OCI-LY1 (cell line): ENCODE data around the gene GGT5.
A peak's percentile ranks its signal among the peaks of the same experiment; 100 is the strongest.
"Not testable (repeated sequence)": the region's sequence is repeated elsewhere in the genome, so short reads cannot be mapped to it uniquely, and the experiment has no call there.

Experiments used
- H2AFZ ChIP-seq: fragments of 200-600 bp; sonication (generic), shearing (Covaris generic); 2 replicates; pipeline ENCODE4 v1.6.0; 2014; ENCODE audit warnings: antibody characterized with exemption, mild to moderate bottlenecking, low read length
- H3F3A ChIP-seq: fragments of 200-600 bp; sonication (generic), shearing (Covaris generic); 2 replicates; pipeline ENCODE4 v1.6.0; 2014; ENCODE audit warnings: mild to moderate bottlenecking, antibody characterized with exemption, low read length, moderate library complexity; ENCODE audit not compliant: insufficient read depth
- H3K27ac ChIP-seq: fragments of 200-600 bp; sonication (generic); 2 replicates; pipeline ENCODE4 v1.5.1; 2014; ENCODE audit warnings: low read length, mixed run types, mild to moderate bottlenecking, low read depth; ENCODE audit not compliant: poor library complexity, severe bottlenecking
- H3K27me3 ChIP-seq: fragments of 200-600 bp; sonication (generic); 2 replicates; pipeline ENCODE4 v1.6.0; 2014; ENCODE audit warnings: antibody characterized with exemption, mild to moderate bottlenecking, low read length, moderate library complexity; ENCODE audit not compliant: insufficient read depth
- H3K36me3 ChIP-seq: fragments of 200-600 bp; sonication (generic); 2 replicates; pipeline ENCODE4 v1.6.1; 2014; ENCODE audit warnings: mild to moderate bottlenecking, antibody characterized with exemption, low read length, moderate library complexity, mixed read lengths; ENCODE audit not compliant: insufficient read depth
- H3K4me1 ChIP-seq: fragments of 200-600 bp; sonication (generic); 2 replicates; pipeline ENCODE4 v1.5.1; 2014; ENCODE audit warnings: mild to moderate bottlenecking, low read length, moderate library complexity; ENCODE audit not compliant: insufficient read depth, severe bottlenecking
- H3K4me2 ChIP-seq: fragments of 200-600 bp; sonication (generic), shearing (Covaris generic); 2 replicates; pipeline ENCODE4 v1.6.1; 2014; ENCODE audit warnings: low read length
- H3K4me3 ChIP-seq: fragments of 200-600 bp; sonication (generic); 2 replicates; pipeline ENCODE4 v1.5.1; 2014; ENCODE audit warnings: low read length, low read depth, mild to moderate bottlenecking, mixed read lengths; ENCODE audit not compliant: poor library complexity, severe bottlenecking
- H3K79me2 ChIP-seq: fragments of 200-600 bp; shearing (Covaris generic); 2 replicates; pipeline ENCODE4 v1.6.1; 2016; ENCODE audit warnings: mixed run types, low read length, mixed read lengths; ENCODE audit not compliant: insufficient read depth
- H3K9ac ChIP-seq: fragments of 200-600 bp; sonication (generic), shearing (Covaris generic); 2 replicates; pipeline ENCODE4 v1.6.1; 2014; ENCODE audit warnings: mild to moderate bottlenecking, low read length, mixed read lengths
- H3K9me2 ChIP-seq: fragments of 200-600 bp; sonication (generic), shearing (Covaris generic); 2 replicates; pipeline ENCODE4 v1.6.1; 2014; ENCODE audit warnings: low read depth, mild to moderate bottlenecking, low read length, mixed read lengths
- H3K9me3 ChIP-seq: fragments of 200-600 bp; shearing (Covaris generic); 2 replicates; pipeline ENCODE4 v1.6.1; 2014; ENCODE audit warnings: low read length, mixed read lengths
- H4K20me1 ChIP-seq: fragments of 200-600 bp; sonication (generic), shearing (Covaris generic); 2 replicates; pipeline ENCODE4 v1.6.0; 2016; ENCODE audit warnings: mild to moderate bottlenecking, low read length; ENCODE audit not compliant: insufficient read depth
- EZH2 ChIP-seq: fragments of 200-600 bp; sonication (generic), shearing (Covaris generic); IDR thresholded peaks from 2 replicates; pipeline ENCODE4 v1.8.0; 2017; ENCODE audit warnings: borderline replicate concordance, mixed run types, mild to moderate bottlenecking, antibody characterized with exemption, low read length, moderate library complexity, mixed read lengths
- TF ChIP-seq, protein P1 (sequence below): fragments of 200-600 bp; sonication (generic), shearing (Covaris generic); IDR thresholded peaks from 2 replicates; pipeline ENCODE4 v1.5.1; 2017; ENCODE audit warnings: mild to moderate bottlenecking, antibody characterized with exemption, low read length, moderate library complexity, mixed read lengths

Gene GGT5

DNA sequence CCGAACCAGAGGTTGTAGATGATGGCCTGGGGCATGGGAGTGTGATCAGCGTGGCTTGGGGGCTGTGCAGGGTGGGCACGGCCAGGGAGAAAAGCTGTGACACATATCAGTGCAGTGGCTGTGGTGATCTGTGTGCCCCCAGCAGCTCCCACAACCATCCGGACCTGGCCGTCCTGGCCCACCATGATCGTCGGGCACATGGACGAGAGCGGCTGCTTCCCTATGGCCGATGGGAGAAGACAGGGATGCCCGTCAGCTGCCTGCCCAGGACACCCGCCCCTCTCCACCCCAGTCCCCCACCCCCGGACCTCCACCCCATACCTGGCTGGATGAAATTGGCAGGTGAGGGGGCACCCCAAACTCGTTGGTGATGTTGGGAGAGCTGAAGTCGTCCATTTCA, 3.7 kb upstream of the GGT5 start:
- H3K36me3 ChIP-seq, H3K79me2 ChIP-seq, H3K4me3 ChIP-seq, H3K4me2 ChIP-seq, H4K20me1 ChIP-seq, H3K27me3 ChIP-seq, H2AFZ ChIP-seq, H3K4me1 ChIP-seq, H3K27ac ChIP-seq, H3K9me2 ChIP-seq, H3F3A ChIP-seq, H3K9me3 ChIP-seq, H3K9ac ChIP-seq: not testable (repeated sequence)

DNA sequence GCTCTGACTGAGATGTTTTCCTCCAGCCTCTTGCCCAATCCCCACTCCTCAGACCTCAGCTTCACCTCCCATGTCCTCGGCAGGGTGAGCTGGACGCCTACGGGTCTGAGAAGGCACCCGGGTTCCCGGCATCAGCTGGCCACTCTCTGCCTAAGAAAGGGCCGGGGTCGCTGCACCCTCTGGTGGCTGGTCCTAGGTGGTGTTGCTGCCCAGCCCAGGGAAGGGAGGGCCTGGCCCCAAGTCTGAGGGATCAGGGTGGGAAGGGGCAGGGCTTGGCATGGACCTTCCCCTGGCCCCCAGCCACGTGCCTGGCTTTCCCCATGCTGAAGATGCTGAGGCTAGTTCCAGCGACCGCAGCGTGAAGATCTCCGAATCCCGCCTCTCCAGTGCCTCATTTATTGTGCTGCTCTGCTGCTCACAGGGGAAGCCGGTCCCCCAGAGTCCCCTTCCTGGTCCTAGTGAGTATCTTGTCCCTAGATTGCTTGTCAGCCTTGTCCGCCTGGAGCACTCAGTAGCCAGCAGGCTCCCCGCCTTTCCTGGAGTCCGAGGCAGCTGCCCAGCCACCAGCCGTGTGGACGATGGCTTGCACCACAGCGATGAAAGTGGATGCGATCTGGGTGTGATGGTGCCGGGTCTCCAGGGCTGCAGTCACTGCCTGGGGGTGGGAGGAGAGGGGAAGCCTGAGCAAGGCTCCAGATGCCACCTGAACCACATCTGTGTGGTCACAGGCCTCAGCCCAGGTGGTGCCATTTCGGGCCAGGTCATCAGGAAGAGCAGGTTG, 2.9 kb upstream of the GGT5 start:
- Histone ChIP-seq H2AFZ (no peak overlapping the region), H3K9me2 (no peaks in the 10 kb centered on the region), H3K4me2 (no peak overlapping the region), H3K36me3 (no peaks in the 10 kb centered on the region), H3K9ac (no peak overlapping the region), H3K27ac (no peak overlapping the region), H3K9me3 (no peaks in the 10 kb centered on the region), H4K20me1 (no peaks in the 10 kb centered on the region), H3K27me3 (no peaks in the 10 kb centered on the region), H3K79me2 (no peaks in the 10 kb centered on the region), H3K4me3 (no peak overlapping the region), H3F3A (no peaks in the 10 kb centered on the region), H3K4me1 (peaks cover 8% of the 10 kb centered on the region)
- TF ChIP-seq, protein P1, sequence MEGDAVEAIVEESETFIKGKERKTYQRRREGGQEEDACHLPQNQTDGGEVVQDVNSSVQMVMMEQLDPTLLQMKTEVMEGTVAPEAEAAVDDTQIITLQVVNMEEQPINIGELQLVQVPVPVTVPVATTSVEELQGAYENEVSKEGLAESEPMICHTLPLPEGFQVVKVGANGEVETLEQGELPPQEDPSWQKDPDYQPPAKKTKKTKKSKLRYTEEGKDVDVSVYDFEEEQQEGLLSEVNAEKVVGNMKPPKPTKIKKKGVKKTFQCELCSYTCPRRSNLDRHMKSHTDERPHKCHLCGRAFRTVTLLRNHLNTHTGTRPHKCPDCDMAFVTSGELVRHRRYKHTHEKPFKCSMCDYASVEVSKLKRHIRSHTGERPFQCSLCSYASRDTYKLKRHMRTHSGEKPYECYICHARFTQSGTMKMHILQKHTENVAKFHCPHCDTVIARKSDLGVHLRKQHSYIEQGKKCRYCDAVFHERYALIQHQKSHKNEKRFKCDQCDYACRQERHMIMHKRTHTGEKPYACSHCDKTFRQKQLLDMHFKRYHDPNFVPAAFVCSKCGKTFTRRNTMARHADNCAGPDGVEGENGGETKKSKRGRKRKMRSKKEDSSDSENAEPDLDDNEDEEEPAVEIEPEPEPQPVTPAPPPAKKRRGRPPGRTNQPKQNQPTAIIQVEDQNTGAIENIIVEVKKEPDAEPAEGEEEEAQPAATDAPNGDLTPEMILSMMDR: peak; percentile 58
- no peak for TF ChIP-seq EZH2

DNA sequence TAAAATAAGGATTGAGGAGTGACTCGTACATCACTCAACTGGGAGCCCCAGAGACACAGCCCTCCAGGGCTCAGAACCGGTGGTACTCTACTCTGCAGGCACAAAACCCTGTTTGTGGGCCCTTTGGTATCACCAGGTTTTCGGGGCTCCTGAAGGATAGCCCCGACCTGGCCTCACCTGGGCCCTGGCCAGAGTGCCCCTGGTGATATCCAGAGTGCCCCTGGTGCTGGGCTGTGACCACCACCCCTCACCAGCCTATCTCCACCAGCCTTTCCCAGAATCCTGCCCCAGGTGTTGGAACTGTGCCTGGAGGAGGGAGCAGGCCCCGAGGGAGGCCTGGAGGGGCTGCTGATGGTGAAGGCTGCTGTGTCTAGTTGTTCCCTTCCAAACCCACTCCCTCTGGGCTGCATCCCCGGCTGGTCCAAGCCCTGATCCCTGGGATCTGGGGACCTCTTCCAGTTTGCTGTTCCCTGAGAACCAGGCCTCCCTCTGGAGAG, 2.2 kb upstream of the GGT5 start:
- TF ChIP-seq, protein P1: no peak
- TF ChIP-seq EZH2: no peak
- H3F3A ChIP-seq: no peaks in the 10 kb centered on the region
- H4K20me1 ChIP-seq: no peaks in the 10 kb centered on the region
- no peaks in the 10 kb centered on the region for H3K36me3 ChIP-seq
- H3K4me1 ChIP-seq: peaks cover 13% of the 10 kb centered on the region
- no peaks in the 10 kb centered on the region for H3K79me2 ChIP-seq
- no peak overlapping the region for H2AFZ ChIP-seq
- H3K4me3 ChIP-seq: no peak overlapping the region
- H3K27ac ChIP-seq: no peak overlapping the region
- no peak overlapping the region for H3K4me2 ChIP-seq
- H3K9ac ChIP-seq: no peak overlapping the region
- H3K9me3 ChIP-seq: no peaks in the 10 kb centered on the region
- H3K9me2 ChIP-seq: no peaks in the 10 kb centered on the region
- H3K27me3 ChIP-seq: no peaks in the 10 kb centered on the region

DNA sequence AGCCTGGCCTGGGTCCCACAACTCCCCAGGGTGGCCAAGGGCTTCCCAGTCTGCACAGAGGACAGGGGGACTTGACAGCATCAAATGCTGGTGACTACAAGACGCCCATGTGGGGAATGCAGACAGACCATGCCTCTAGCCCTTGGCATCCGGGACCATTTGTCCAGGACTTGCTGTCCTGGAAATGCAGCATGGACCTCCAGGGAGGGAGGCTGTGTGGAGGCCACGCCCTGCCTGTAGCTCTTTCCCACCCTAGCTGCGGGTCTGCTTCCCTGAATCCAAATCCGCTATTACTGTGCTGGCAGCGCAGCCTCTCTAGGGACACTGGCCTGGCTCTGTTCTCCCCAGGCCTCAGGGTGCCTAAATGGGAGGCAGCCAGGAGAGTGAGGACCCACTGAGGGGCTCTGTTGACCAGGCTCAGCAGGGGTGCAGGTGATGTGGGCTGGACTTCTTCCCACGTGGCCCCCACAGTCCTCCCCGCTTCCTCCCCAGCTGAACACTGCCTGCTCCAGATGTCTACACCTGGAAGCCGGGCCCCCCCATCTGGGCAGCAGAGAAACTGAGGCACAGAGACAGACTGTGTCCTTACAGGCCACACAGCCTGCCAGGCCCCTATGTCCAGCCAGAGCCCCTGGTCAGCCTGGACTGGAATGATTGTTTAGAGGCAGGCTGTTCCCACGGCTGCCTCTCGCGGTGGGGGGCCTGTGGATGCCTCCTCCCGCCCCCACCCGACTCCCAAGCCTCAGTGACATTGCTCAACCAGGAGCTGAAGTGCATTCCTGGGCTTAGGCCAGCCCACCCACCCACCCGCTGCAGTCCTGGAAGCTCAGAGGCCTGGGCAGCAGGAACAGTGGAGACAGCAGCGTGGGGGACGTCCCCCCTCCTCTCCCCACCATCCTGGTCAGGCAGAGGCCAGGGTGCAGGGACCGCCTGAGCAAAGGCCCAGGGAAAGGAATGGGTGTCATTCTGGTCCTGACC, 991 bp upstream of the GGT5 start:
- not testable (repeated sequence) for H3K9ac ChIP-seq, H3K27me3 ChIP-seq, H3K4me2 ChIP-seq, H3K36me3 ChIP-seq, H4K20me1 ChIP-seq, H2AFZ ChIP-seq, H3K79me2 ChIP-seq, H3K9me2 ChIP-seq, H3K4me3 ChIP-seq, H3F3A ChIP-seq, H3K9me3 ChIP-seq, H3K27ac ChIP-seq
- H3K4me1 ChIP-seq: peaks cover 13% of the 10 kb centered on the region
